Karpas-422 (cell line): ENCODE measurements around the gene HOXD9. TPM values are rescaled to one million over a fixed set of nuclear protein-coding genes. Genes with fewer than 3 reads are reported as not detected.

ENCODE experiments used
- DNase-seq: peaks from one replicate; pipeline ENCODE4 v3.0.0-alpha.2; 2015
- H2AFZ ChIP-seq: fragments of 200-600 bp; sonication (generic); 2 replicates; pipeline ENCODE4 v1.6.1; 2014; ENCODE audit warnings: antibody characterized with exemption, low read length, mixed read lengths
- H3K27ac ChIP-seq: fragments of 200-600 bp; sonication (generic); 2 replicates; pipeline ENCODE4 v1.5.1; 2014; ENCODE audit warnings: mild to moderate bottlenecking, low read length, moderate library complexity
- H3K27me3 ChIP-seq: fragments of 200-600 bp; sonication (generic); 2 replicates; pipeline ENCODE4 v1.6.1; 2014; ENCODE audit warnings: low read length, mixed read lengths
- H3K36me3 ChIP-seq: fragments of 200-600 bp; sonication (generic); 2 replicates; pipeline ENCODE4 v1.6.1; 2014; ENCODE audit warnings: low read length, mixed read lengths; ENCODE audit not compliant: insufficient read depth
- H3K4me1 ChIP-seq: fragments of 200-600 bp; sonication (generic); 2 replicates; pipeline ENCODE4 v1.6.1; 2014; ENCODE audit warnings: mild to moderate bottlenecking, low read length, mixed read lengths
- H3K4me2 ChIP-seq: fragments of 200-600 bp; sonication (generic); 2 replicates; pipeline ENCODE4 v1.6.1; 2014; ENCODE audit warnings: low read length, low read depth, mild to moderate bottlenecking; ENCODE audit not compliant: poor library complexity, severe bottlenecking
- H3K4me3 ChIP-seq: fragments of 200-600 bp; sonication (generic); 2 replicates; pipeline ENCODE4 v1.5.1; 2014; ENCODE audit warnings: mild to moderate bottlenecking, antibody characterized with exemption, low read length, mixed read lengths
- H3K79me2 ChIP-seq: fragments of 200-600 bp; sonication (generic); 2 replicates; pipeline ENCODE4 v1.6.1; 2014; ENCODE audit warnings: mild to moderate bottlenecking, low read length, mixed read lengths
- H3K9ac ChIP-seq: fragments of 200-600 bp; sonication (generic); 2 replicates; pipeline ENCODE4 v1.6.0; 2014; ENCODE audit warnings: low read length
- H3K9me2 ChIP-seq: fragments of 200-600 bp; sonication (generic), shearing (Covaris generic); replicated peaks from 2 replicates; pipeline ENCODE4 v1.6.0; 2014; ENCODE audit warnings: mild to moderate bottlenecking, low read length, moderate library complexity; ENCODE audit not compliant: insufficient read depth
- H3K9me3 ChIP-seq: fragments of 300-700, 200-600 bp; sonication (generic); 2 replicates; pipeline ENCODE4 v1.6.1; 2014; ENCODE audit warnings: low read length, mixed read lengths
- H4K20me1 ChIP-seq: fragments of 200-600 bp; sonication (generic); 2 replicates; pipeline ENCODE4 v1.6.1; 2014; ENCODE audit warnings: mild to moderate bottlenecking, antibody characterized with exemption, low read length, low read depth; ENCODE audit not compliant: insufficient read depth
- total RNA-seq: library from RNA; depleted of rRNA; stranded (reverse); fragments of >200 nt; shearing (Covaris generic); gene quantifications from 2 replicates; pipeline ENCODE4 v1.2.3, GENCODE V29; 2014; ENCODE audit warnings: low replicate concordance

Gene HOXD9
- total RNA-seq, 1 experiment from 2014 or later: not detected

DNA sequence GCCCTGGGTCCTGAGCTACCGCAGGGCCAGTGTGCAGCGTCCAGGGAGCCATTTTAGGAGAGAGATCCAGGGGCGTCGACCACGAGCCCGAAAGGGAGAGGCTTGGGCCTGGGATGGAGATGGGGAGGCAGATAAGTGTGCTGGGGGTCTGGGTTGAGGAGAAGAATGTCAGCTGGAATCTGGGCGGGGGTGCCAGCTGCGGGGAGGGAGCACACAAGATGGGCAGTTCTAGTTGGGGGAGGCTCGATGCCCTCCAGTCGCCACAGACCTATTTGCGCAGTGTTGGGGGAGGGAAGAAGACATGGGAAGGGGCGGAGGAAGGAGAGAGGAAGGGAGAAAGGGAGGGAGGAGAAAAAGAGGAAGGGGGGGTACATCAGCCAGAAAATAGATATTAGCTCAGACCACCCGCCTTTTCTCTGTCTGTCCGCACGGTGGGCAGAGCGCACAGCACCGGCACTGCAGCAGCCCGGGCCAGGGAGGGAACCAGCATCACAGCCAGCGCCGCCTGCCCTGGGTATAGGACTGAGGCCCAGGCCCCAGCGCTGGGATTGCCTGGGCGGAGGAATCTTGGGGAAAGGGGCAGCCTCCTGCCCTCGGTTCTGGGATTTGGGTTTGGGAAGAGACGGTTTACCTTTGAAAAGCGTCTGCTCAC, 17.3 kb upstream of the HOXD9 start:
- no peaks in the 10 kb centered on the region for H3K27me3 ChIP-seq
- H3K9me3 ChIP-seq: no peaks in the 10 kb centered on the region
- no peak overlapping the region for H3K4me2 ChIP-seq

DNA sequence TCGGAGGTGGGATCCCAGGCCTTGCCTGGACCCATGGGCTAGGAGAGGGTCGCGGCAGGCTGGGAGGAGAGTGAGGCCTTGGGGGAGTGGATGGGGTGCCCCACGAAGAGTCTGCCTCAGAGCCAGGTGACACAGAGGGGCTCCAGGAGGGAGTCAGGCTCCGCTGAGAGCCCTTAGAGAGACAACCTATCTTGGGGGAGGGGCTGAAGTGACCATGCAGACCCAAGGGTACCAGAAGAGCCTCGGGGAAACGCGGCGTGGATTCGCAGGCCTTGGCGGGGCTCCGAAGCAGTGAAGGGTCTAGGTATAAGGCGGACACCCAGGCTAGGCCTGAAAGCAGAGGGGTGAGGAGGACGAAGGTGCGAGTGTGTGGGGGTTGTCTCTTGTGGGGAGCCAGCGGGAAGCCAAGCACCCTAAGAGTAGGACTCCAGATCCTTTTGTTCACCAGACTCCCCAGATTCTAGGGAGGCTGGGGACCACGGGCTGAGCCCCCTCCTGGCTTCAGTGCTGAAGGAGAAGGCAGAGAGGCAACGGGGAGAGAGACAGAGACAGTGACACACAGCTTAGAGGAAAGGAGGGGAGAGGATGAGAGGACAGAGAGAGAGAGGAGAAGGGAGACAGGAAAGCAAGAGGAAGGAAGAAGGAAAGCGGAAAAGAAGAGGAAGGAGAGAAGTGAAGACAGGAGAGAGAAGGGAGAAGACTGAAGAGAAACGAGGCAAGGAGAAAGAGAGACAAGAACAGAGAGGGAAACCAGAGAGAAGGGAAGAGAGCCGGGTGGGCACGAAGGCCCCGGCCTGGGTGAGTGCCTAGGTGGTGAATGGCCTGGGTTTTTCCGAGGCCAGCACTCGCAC, 16.6 kb upstream of the HOXD9 start:
- Histone ChIP-seq H3K9me2 (no peaks in the 10 kb centered on the region), H4K20me1 (no peaks in the 10 kb centered on the region), H3K4me1 (peaks cover 4% of the 10 kb centered on the region), H3K9me3 (no peaks in the 10 kb centered on the region), H2AFZ (no peak overlapping the region), H3K79me2 (no peaks in the 10 kb centered on the region), H3K9ac (no peak overlapping the region), H3K27me3 (no peaks in the 10 kb centered on the region), H3K36me3 (no peaks in the 10 kb centered on the region), H3K4me3 (no peak overlapping the region), H3K4me2 (no peak overlapping the region), H3K27ac (no peak overlapping the region)
- no peak for DNase-seq

More for the DNA sequence above, 17.3 kb upstream of the HOXD9 start:
- Histone ChIP-seq H3K4me1 (no peaks in the 10 kb centered on the region), H3K79me2 (no peaks in the 10 kb centered on the region), H3K36me3 (no peaks in the 10 kb centered on the region), H3K9me2 (no peaks in the 10 kb centered on the region), H3K27ac (no peak overlapping the region), H4K20me1 (no peaks in the 10 kb centered on the region), H3K4me3 (no peak overlapping the region), H3K9ac (no peak overlapping the region), H2AFZ (no peak overlapping the region)
- no peak for DNase-seq

DNA sequence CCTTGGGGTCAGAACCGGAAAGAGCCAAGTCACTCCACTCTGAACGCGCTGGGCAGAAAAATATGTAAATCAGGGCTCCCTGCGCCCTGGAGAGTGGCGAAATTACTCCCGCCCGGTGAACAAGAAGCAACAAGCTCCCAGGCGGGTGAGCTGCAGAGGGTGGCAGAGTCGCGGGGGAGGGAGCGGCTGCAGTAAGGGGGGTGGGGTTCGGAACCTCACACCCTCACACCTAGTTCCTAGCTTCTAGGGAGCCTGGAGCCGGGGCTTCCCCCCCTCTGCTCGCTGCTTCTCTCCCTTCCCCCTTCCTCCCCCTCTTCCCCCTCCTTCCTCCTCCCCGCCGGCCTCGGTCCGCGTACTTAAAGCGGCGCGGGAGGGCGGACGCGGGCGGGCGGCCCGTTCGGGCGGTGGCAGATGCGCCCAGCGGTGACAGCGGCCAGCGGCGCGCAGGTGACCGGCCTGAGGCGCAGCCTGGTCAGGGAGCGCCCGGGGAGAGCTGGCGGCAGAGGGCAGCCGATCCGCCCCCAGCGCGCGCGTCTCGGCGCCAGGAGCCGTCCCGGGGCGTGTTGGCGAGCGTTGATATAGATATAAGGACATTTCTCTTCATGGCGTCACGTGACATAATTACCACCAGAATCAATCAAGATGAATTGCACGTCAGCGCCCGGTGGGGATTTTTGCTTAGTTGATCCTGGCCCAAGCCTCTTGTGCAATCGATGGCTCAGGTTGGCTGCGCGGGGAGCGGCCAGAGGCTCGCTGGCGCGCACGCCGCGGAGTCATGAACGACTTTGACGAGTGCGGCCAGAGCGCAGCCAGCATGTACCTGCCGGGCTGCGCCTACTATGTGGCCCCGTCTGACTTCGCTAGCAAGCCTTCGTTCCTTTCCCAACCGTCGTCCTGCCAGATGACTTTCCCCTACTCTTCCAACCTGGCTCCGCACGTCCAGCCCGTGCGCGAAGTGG, 15.7 kb upstream of the HOXD9 start, which contains the start of gene HOXD11:
Gene HOXD11, plus strand, starts transcription at position 700 of the 959 bp plus-strand sequence. Its CDS starts 76 bp downstream, at position 776.
- H3K27ac ChIP-seq: no peak within 1 kb of the TSS
- H3K27me3 ChIP-seq: no peaks in the 10 kb centered on the region
- H2AFZ ChIP-seq: no peak within 1 kb of the TSS
- no peaks in the 10 kb centered on the region for H3K9me2 ChIP-seq
- H3K4me2 ChIP-seq: no peak within 1 kb of the TSS
- no peaks in the 10 kb centered on the region for H3K79me2 ChIP-seq
- H4K20me1 ChIP-seq: no peaks in the 10 kb centered on the region
- H3K9me3 ChIP-seq: no peaks in the 10 kb centered on the region
- peaks cover 10% of the 10 kb centered on the region for H3K4me1 ChIP-seq
- H3K9ac ChIP-seq: no peak within 1 kb of the TSS
- no peak for DNase-seq
- H3K4me3 ChIP-seq: no peak within 1 kb of the TSS
- H3K36me3 ChIP-seq: no peaks in the 10 kb centered on the region

DNA sequence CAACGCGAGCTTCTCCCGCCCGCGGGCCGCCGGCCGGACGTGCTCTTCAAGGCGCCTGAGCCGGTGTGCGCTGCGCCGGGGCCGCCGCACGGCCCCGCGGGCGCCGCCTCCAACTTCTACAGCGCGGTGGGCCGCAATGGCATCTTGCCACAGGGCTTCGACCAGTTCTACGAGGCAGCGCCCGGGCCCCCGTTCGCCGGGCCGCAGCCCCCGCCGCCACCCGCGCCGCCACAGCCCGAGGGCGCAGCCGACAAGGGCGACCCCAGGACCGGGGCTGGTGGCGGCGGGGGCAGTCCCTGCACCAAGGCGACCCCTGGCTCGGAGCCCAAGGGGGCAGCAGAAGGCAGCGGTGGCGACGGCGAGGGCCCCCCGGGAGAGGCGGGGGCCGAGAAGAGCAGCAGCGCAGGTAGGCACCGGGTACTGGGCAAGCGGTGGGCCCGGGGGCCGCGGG, 14.8 kb upstream of the HOXD9 start:
- Histone ChIP-seq H3K4me1 (peaks cover 10% of the 10 kb centered on the region), H3K4me2 (no peak overlapping the region), H3K27me3 (no peaks in the 10 kb centered on the region)

DNA sequence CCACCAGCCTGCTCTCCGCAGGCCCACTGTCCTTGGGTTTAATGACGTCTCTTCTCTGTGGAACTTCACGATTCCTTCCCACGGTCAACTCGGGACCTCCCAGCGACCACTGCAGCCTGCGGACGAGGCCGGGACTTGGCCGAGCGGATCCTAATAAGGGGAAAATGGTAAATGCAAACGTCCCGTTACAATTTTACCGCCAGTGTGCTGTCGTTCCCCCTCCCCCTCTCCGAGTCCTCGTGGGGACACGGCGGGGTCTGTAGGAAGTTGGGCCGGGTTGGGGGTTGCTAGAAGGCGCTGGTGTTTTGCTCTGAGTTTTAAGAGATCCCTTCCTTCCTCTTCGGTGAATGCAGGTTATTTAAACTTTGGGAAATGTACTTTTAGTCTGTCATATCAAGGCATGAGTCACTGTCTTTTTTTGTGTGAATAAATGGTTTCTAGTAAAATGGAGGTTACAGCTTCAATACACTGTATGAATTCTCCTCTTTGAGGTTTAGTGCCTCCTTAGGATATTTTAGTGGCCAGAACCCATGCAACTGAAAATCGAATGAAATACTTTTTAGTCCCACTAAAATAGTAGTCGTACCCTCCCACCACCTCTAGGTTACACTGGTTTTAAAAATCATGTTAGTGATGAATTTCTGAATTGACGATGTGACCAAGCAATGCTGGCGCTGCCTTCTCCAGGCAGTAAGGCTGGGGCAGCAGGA, 13.2 kb upstream of the HOXD9 start:
- Histone ChIP-seq H3K9me2 (no peaks in the 10 kb centered on the region), H3K79me2 (no peaks in the 10 kb centered on the region), H3K27me3 (no peaks in the 10 kb centered on the region), H4K20me1 (no peaks in the 10 kb centered on the region), H2AFZ (no peak overlapping the region), H3K9ac (no peak overlapping the region), H3K4me3 (no peak overlapping the region), H3K4me2 (no peak overlapping the region), H3K27ac (no peak overlapping the region), H3K9me3 (no peaks in the 10 kb centered on the region), H3K36me3 (no peaks in the 10 kb centered on the region), H3K4me1 (peaks cover 10% of the 10 kb centered on the region)
- no peak for DNase-seq

More for the DNA sequence above, 14.8 kb upstream of the HOXD9 start:
- no peak overlapping the region for H3K4me3 ChIP-seq
- H3K36me3 ChIP-seq: no peaks in the 10 kb centered on the region
- no peak overlapping the region for H2AFZ ChIP-seq
- H3K9me2 ChIP-seq: no peaks in the 10 kb centered on the region
- H3K27ac ChIP-seq: no peak overlapping the region
- no peaks in the 10 kb centered on the region for H3K79me2 ChIP-seq
- H4K20me1 ChIP-seq: no peaks in the 10 kb centered on the region
- no peaks in the 10 kb centered on the region for H3K9me3 ChIP-seq
- H3K9ac ChIP-seq: no peak overlapping the region
- no peak for DNase-seq

DNA sequence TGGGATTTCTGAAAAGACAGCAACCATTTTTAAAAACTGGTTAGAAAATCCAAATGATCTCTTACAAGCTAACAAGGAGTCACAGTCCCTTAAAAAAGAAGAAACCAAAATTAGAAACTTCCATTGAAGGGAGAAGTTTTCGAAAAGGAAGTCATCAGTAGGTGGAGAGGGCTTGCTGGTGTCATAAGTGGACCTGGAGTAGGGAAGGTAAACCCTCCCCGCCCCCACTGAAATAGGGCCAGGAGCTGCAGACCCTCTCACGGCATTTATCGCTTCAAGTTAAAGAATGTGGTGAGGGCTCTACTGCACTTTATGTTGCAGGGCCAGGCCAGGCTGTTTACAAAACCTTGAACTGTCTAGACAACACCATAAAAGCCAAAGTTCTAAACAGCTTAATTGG, 12.6 kb upstream of the HOXD9 start:
- Histone ChIP-seq H2AFZ (no peak overlapping the region), H3K9ac (no peak overlapping the region), H4K20me1 (no peaks in the 10 kb centered on the region), H3K9me3 (no peaks in the 10 kb centered on the region), H3K9me2 (no peaks in the 10 kb centered on the region), H3K4me3 (no peak overlapping the region), H3K27me3 (no peaks in the 10 kb centered on the region), H3K79me2 (no peaks in the 10 kb centered on the region), H3K27ac (no peak overlapping the region), H3K36me3 (no peaks in the 10 kb centered on the region), H3K4me1 (peaks cover 10% of the 10 kb centered on the region), H3K4me2 (no peak overlapping the region)
- DNase-seq: no peak

DNA sequence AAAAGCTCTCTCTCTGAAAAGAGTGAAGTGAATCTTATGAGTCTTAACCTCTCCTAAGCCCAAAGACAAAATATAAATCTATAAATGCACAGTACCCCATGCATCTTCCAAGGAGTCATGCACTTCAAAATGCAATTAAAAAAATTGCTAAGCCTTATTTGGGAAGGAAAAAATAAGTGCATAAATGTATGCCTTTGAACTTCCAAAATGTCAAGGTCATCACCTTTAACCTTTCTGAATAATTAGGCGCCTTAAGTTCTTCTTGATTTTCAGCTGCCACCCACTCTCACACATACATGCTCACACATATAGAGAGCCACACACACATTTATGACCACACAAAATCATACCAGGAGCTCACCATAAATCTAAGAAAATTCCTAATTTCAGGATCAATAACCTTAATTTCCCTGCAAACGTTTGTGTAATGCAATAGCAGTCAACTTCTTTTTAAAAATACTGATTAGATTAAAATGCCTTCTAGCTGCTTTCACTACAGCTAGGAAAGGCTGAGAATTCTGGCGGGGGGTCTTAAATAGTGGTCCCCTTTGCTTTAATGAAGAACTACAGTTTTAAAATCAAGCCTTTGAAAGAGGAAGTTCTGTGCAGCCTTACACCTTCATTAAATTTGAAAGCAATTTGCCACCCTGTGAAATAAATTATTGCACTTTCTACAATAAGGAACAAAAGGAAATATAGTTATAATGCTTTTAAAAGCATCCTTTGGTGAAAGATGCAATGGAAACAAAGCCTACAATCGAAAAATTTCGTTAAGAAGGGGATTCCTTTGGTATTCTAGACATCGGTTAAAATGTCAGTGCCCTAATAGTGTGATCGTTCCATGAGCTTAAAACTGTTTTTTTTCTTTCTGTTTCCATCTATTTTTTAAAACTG, 11.9 kb upstream of the HOXD9 start:
- Histone ChIP-seq H3K9me3 (no peaks in the 10 kb centered on the region), H4K20me1 (no peaks in the 10 kb centered on the region), H2AFZ (peak overlapping the region; percentile 54; the same call in 1 of the 2 replicates), H3K4me3 (peak overlapping the region; percentile 40; the same call in 1 of the 2 replicates), H3K9me2 (no peaks in the 10 kb centered on the region), H3K36me3 (no peaks in the 10 kb centered on the region), H3K9ac (peak overlapping the region; percentile 37; the same call in 1 of the 2 replicates), H3K27me3 (no peaks in the 10 kb centered on the region), H3K4me1 (peaks cover 10% of the 10 kb centered on the region), H3K27ac (no peak overlapping the region), H3K79me2 (no peaks in the 10 kb centered on the region), H3K4me2 (peak overlapping the region; percentile 66)
- DNase-seq: no peak
